ENCODE data around the gene GALR3.

GALR3 gene

GRCh38 chr22:37844904-37845329 is 21.7 kb downstream of the GALR3 start:
- TF ChIP-seq CTCF (conservative IDR thresholded peaks at IDR 0.05; ENCODE audit: low read length) = no peak
- TF ChIP-seq EZH2phosphoT487 (IDR thresholded peaks at IDR 0.05; ENCODE audit: borderline replicate concordance) = no peak
- peaks cover 19% of the 10 kb centered on the region for H4K20me1 ChIP-seq (ENCODE audit: insufficient read depth, low read length, poor library complexity, severe bottlenecking)
- H3K4me2 ChIP-seq (ENCODE audit: low read depth, low read length, poor library complexity, severe bottlenecking) = peak overlapping the region; percentile 55
- H3K4me3 ChIP-seq (ENCODE audit: low read length, poor library complexity, severe bottlenecking) = peak overlapping the region; percentile 95
- H3K4me1 ChIP-seq (ENCODE audit: insufficient read depth, low read length, poor library complexity, severe bottlenecking) = peaks cover 23% of the 10 kb centered on the region
- no peaks in the 10 kb centered on the region for H3K9me3 ChIP-seq (ENCODE audit: insufficient read depth, low read depth, low read length)
- H3K9me2 ChIP-seq (replicated peaks; ENCODE audit: low read depth, low read length) = no peaks in the 10 kb centered on the region
- peaks cover 49% of the 10 kb centered on the region for H3K79me2 ChIP-seq (ENCODE audit: insufficient read depth, low read length)
- H3F3A ChIP-seq (ENCODE audit: low read depth) = peaks cover 6% of the 10 kb centered on the region
- no peak overlapping the region for H3K9ac ChIP-seq (ENCODE audit: low read depth, low read length, poor library complexity, severe bottlenecking)
- peak overlapping the region; percentile 32; the same call in 1 of the 2 replicates for H2AFZ ChIP-seq (ENCODE audit: low read length)
- peaks cover 2% of the 10 kb centered on the region; the same call in 1 of the 2 replicates for H3K36me3 ChIP-seq (ENCODE audit: insufficient read depth, low read length)
- H3K27me3 ChIP-seq (ENCODE audit: insufficient read depth, low read length, poor library complexity, severe bottlenecking) = no peaks in the 10 kb centered on the region

- no peak overlapping the region for H3K4me2 ChIP-seq (ENCODE audit: low read depth, low read length, poor library complexity, severe bottlenecking)
- H3K9ac ChIP-seq (ENCODE audit: low read depth, low read length, poor library complexity, severe bottlenecking) = no peak overlapping the region
- H3K9me3 ChIP-seq (ENCODE audit: insufficient read depth, low read depth, low read length) = no peaks in the 10 kb centered on the region
- H3K4me1 ChIP-seq (ENCODE audit: insufficient read depth, low read length, poor library complexity, severe bottlenecking) = peaks cover 37% of the 10 kb centered on the region
- no peaks in the 10 kb centered on the region for H3K27me3 ChIP-seq (ENCODE audit: insufficient read depth, low read length, poor library complexity, severe bottlenecking)
- no peak overlapping the region for H3K4me3 ChIP-seq (ENCODE audit: low read length, poor library complexity, severe bottlenecking)
- no peaks in the 10 kb centered on the region for H3K36me3 ChIP-seq (ENCODE audit: insufficient read depth, low read length)
- no peaks in the 10 kb centered on the region for H3K9me2 ChIP-seq (replicated peaks; ENCODE audit: low read depth, low read length)
- H4K20me1 ChIP-seq (ENCODE audit: insufficient read depth, low read length, poor library complexity, severe bottlenecking) = peaks cover 34% of the 10 kb centered on the region
- peaks cover 55% of the 10 kb centered on the region for H3K79me2 ChIP-seq (ENCODE audit: insufficient read depth, low read length)
- TF ChIP-seq EZH2phosphoT487 (IDR thresholded peaks at IDR 0.05; ENCODE audit: borderline replicate concordance) = no peak
- TF ChIP-seq CTCF (conservative IDR thresholded peaks at IDR 0.05; ENCODE audit: low read length) = no peak
- peaks cover 6% of the 10 kb centered on the region for H3F3A ChIP-seq (ENCODE audit: low read depth)
- H2AFZ ChIP-seq (ENCODE audit: low read length) = no peak overlapping the region
Measured at GRCh38 chr22:37846433-37846832, 23.3 kb downstream of the GALR3 start.

GRCh38 chr22:37848587-37849088 is 25.5 kb downstream of the GALR3 start:
- H3K36me3 ChIP-seq (ENCODE audit: insufficient read depth, low read length) = peaks cover 13% of the 10 kb centered on the region; the same call in 1 of the 2 replicates
- peaks cover 3% of the 10 kb centered on the region for H3F3A ChIP-seq (ENCODE audit: low read depth)
- peaks cover 60% of the 10 kb centered on the region for H3K79me2 ChIP-seq (ENCODE audit: insufficient read depth, low read length)
- H4K20me1 ChIP-seq (ENCODE audit: insufficient read depth, low read length, poor library complexity, severe bottlenecking) = peaks cover 35% of the 10 kb centered on the region
- H3K9me3 ChIP-seq (ENCODE audit: insufficient read depth, low read depth, low read length) = no peaks in the 10 kb centered on the region
- peak overlapping the region; percentile 66; the same call in 1 of the 2 replicates for H2AFZ ChIP-seq (ENCODE audit: low read length)
- peak overlapping the region; percentile 80 for H3K4me2 ChIP-seq (ENCODE audit: low read depth, low read length, poor library complexity, severe bottlenecking)
- peak overlapping the region; percentile 93 for H3K9ac ChIP-seq (ENCODE audit: low read depth, low read length, poor library complexity, severe bottlenecking)
- peak overlapping the region; percentile 97 for H3K4me3 ChIP-seq (ENCODE audit: low read length, poor library complexity, severe bottlenecking)
- no peaks in the 10 kb centered on the region for H3K9me2 ChIP-seq (replicated peaks; ENCODE audit: low read depth, low read length)
- TF ChIP-seq CTCF (conservative IDR thresholded peaks at IDR 0.05; ENCODE audit: low read length) (no peak), EZH2phosphoT487 (IDR thresholded peaks at IDR 0.05; ENCODE audit: borderline replicate concordance) (no peak)
- H3K4me1 ChIP-seq (ENCODE audit: insufficient read depth, low read length, poor library complexity, severe bottlenecking) = peaks cover 38% of the 10 kb centered on the region
- H3K27me3 ChIP-seq (ENCODE audit: insufficient read depth, low read length, poor library complexity, severe bottlenecking) = no peaks in the 10 kb centered on the region
